H9 (cell line): ENCODE measurements around the gene ORM2. TPM values are rescaled to one million over a fixed set of nuclear protein-coding genes. Genes with fewer than 3 reads are reported as not detected.

Source experiments
- DNase-seq: peaks from one replicate; pipeline ENCODE4 v3.0.0-alpha.2; 2017
- H2AFZ ChIP-seq: one replicate; pipeline ENCODE4 v1.6.1; 2013; ENCODE audit warnings: mild to moderate bottlenecking, low read length, control low read depth, moderate library complexity
- H2AK5ac ChIP-seq: 2 replicates; pipeline ENCODE4 v1.6.1; 2013; ENCODE audit warnings: low read length, control low read depth, mixed read lengths; ENCODE audit not compliant: insufficient read length
- H2BK120ac ChIP-seq: one replicate; pipeline ENCODE4 v1.6.1; 2013; ENCODE audit warnings: low read depth, mild to moderate bottlenecking, low read length, control low read depth, inconsistent platforms; ENCODE audit not compliant: poor library complexity, severe bottlenecking
- H2BK12ac ChIP-seq: 2 replicates; pipeline ENCODE4 v1.6.1; 2013; ENCODE audit warnings: low read length, control low read depth, mixed read lengths, low read depth; ENCODE audit not compliant: insufficient read length
- H2BK15ac ChIP-seq: 2 replicates; pipeline ENCODE4 v1.6.1; 2013; ENCODE audit warnings: low read depth, low read length, control low read depth
- H2BK20ac ChIP-seq: one replicate; pipeline ENCODE4 v1.6.1; 2013; ENCODE audit warnings: low read depth, mild to moderate bottlenecking, low read length, control low read depth, inconsistent platforms; ENCODE audit not compliant: poor library complexity, severe bottlenecking
- H2BK5ac ChIP-seq: 2 replicates; pipeline ENCODE4 v1.6.1; 2013; ENCODE audit warnings: low read length, control low read depth, mixed read lengths; ENCODE audit not compliant: insufficient read length
- H3K14ac ChIP-seq: 2 replicates; pipeline ENCODE4 v1.6.1; 2013; ENCODE audit warnings: low read length, control low read depth; ENCODE audit not compliant: insufficient read depth
- H3K18ac ChIP-seq: 2 replicates; pipeline ENCODE4 v1.6.1; 2013; ENCODE audit warnings: low read depth, mild to moderate bottlenecking, mixed read lengths, low read length, control low read depth; ENCODE audit not compliant: insufficient read length
- H3K23ac ChIP-seq: 2 replicates; pipeline ENCODE4 v1.6.1; 2013; ENCODE audit warnings: low read length, control low read depth, mixed read lengths, low read depth; ENCODE audit not compliant: insufficient read length
- H3K23me2 ChIP-seq: 2 replicates; pipeline ENCODE4 v1.6.1; 2013; ENCODE audit warnings: low read depth, mild to moderate bottlenecking, mixed read lengths, low read length, control low read depth; ENCODE audit not compliant: insufficient read length, poor library complexity, severe bottlenecking
- H3K27ac ChIP-seq: 2 replicates; pipeline ENCODE4 v1.5.1; 2013; ENCODE audit warnings: low read length, control low read depth, mixed read lengths, low read depth; ENCODE audit not compliant: insufficient read length
- H3K27me3 ChIP-seq: 2 replicates; pipeline ENCODE4 v1.6.1; 2013; ENCODE audit warnings: low read length, control low read depth, inconsistent platforms; ENCODE audit not compliant: insufficient read depth
- H3K4ac ChIP-seq: 2 replicates; pipeline ENCODE4 v1.6.1; 2013; ENCODE audit warnings: low read depth, mild to moderate bottlenecking, control low read depth, inconsistent platforms, low read length, moderate library complexity
- H3K4me1 ChIP-seq: 2 replicates; pipeline ENCODE4 v1.6.1; 2013; ENCODE audit warnings: low read length, control low read depth, inconsistent platforms; ENCODE audit not compliant: insufficient read depth
- H3K4me2 ChIP-seq: 2 replicates; pipeline ENCODE4 v1.6.1; 2013; ENCODE audit warnings: low read length, control low read depth, mixed read lengths; ENCODE audit not compliant: insufficient read length, insufficient read depth
- H3K56ac ChIP-seq: 2 replicates; pipeline ENCODE4 v1.6.1; 2013; ENCODE audit warnings: low read depth, mild to moderate bottlenecking, mixed read lengths, low read length, control low read depth; ENCODE audit not compliant: insufficient read length
- H3K79me1 ChIP-seq: 2 replicates; pipeline ENCODE4 v1.6.1; 2013; ENCODE audit warnings: low read depth, mild to moderate bottlenecking, moderate library complexity, low read length, control low read depth, inconsistent platforms; ENCODE audit not compliant: insufficient read depth, poor library complexity, severe bottlenecking
- H3K79me2 ChIP-seq: 2 replicates; pipeline ENCODE4 v1.6.1; 2013; ENCODE audit warnings: low read length, control low read depth, inconsistent platforms; ENCODE audit not compliant: insufficient read depth
- H3K9ac ChIP-seq: 2 replicates; pipeline ENCODE4 v1.6.1; 2013; ENCODE audit warnings: low read length, control low read depth, mixed read lengths; ENCODE audit not compliant: insufficient read length; ENCODE audit errors: extremely low read depth
- H3K9me3 ChIP-seq: one replicate; pipeline ENCODE4 v1.6.1; 2013; ENCODE audit warnings: low read depth, low read length, inconsistent platforms; ENCODE audit not compliant: control insufficient read depth
- H3T11ph ChIP-seq: one replicate; pipeline ENCODE4 v1.6.1; 2013; ENCODE audit warnings: mild to moderate bottlenecking, low read length, control low read depth, inconsistent platforms
- H4K20me1 ChIP-seq: one replicate; pipeline ENCODE4 v1.6.1; 2013; ENCODE audit not compliant: control insufficient read depth, insufficient read length, insufficient read depth
- H4K5ac ChIP-seq: 2 replicates; pipeline ENCODE4 v1.6.1; 2013; ENCODE audit warnings: low read depth, mild to moderate bottlenecking, mixed read lengths, low read length, control low read depth; ENCODE audit not compliant: insufficient read length
- H4K8ac ChIP-seq: replicated peaks from 2 replicates; pipeline ENCODE4 v1.6.1; 2013; ENCODE audit warnings: low read length, control low read depth, mixed read lengths, low read depth; ENCODE audit not compliant: insufficient read length
- H4K91ac ChIP-seq: 2 replicates; pipeline ENCODE4 v1.6.1; 2013; ENCODE audit warnings: low read depth, mild to moderate bottlenecking, moderate library complexity, mixed read lengths, low read length, control low read depth; ENCODE audit not compliant: insufficient read length
- H3K27ac Mint-ChIP-seq, 3 experiments: 2 replicates in 2 of 3; 3 replicates in 1 of 3; pipeline ENCODE4 v1.8.0; 2020 to 2021; ENCODE audit warnings: mixed read lengths in 3 of 3, mild to moderate bottlenecking in 1 of 3, moderate library complexity in 1 of 3
- H3K27me3 Mint-ChIP-seq: 2 replicates; pipeline ENCODE4 v1.8.0; 2021; ENCODE audit warnings: low read depth, mild to moderate bottlenecking, moderate library complexity, mixed read lengths
- H3K36me3 Mint-ChIP-seq, 3 experiments: 2 replicates in 2 of 3; 3 replicates in 1 of 3; pipeline ENCODE4 v1.8.0; 2020 to 2021; ENCODE audit warnings: low read depth in 3 of 3, mixed read lengths in 3 of 3; ENCODE audit not compliant: insufficient read depth in 1 of 3
- H3K4me1 Mint-ChIP-seq, 2 experiments: 2 replicates each; pipeline ENCODE4 v1.8.0; 2020; ENCODE audit warnings: mixed read lengths in 2 of 2
- H3K4me3 Mint-ChIP-seq, 2 experiments: 2 replicates in 1 of 2; 3 replicates in 1 of 2; pipeline ENCODE4 v1.8.0; 2020 to 2021; ENCODE audit warnings: mild to moderate bottlenecking in 2 of 2, mixed read lengths in 2 of 2, moderate library complexity in 1 of 2
- H3K9me3 Mint-ChIP-seq, 2 experiments: 2 replicates in 1 of 2; 3 replicates in 1 of 2; pipeline ENCODE4 v1.8.0; 2020; ENCODE audit warnings: mild to moderate bottlenecking in 2 of 2, mixed read lengths in 2 of 2, moderate library complexity in 1 of 2
- CTCF ChIP-seq: fragments of 200-600 bp; sonication (generic); conservative IDR thresholded peaks from 3 replicates; pipeline ENCODE4 v1.8.0; 2021; ENCODE audit warnings: antibody characterized with exemption, mild to moderate bottlenecking
- WGBS: extraction: QIAGEN DNeasy Blood & Tissue Kit; methylation state at CpG from one replicate; pipeline ENCODE4 v1.1.7; 2013; ENCODE audit warnings: missing lambda C conversion rate, low lambda C conversion rate, mixed read lengths; ENCODE audit not compliant: insufficient read length; ENCODE audit errors: extremely low coverage; 5-methylcytosine and 5-hydroxymethylcytosine counted together
- total RNA-seq: library from RNA; stranded (reverse); gene quantifications from 2 replicates; pipeline ENCODE4 v1.2.1, GENCODE V29; 2021

The ORM2 gene
- total RNA-seq, 1 experiment from 2014 or later: 1.2 TPM

GRCh38 chr9:114376586-114377445 lies 47.1 kb downstream of the ORM2 start:
- Histone ChIP-seq H2BK12ac (no peak overlapping the region), H3K23ac (no peak overlapping the region), H3K79me1 (no peaks in the 10 kb centered on the region), H2BK120ac (no peak overlapping the region), H4K20me1 (no peaks in the 10 kb centered on the region), H3K79me2 (no peaks in the 10 kb centered on the region), H2AK5ac (no peak overlapping the region), H3T11ph (no peak overlapping the region), H2BK20ac (no peak overlapping the region), H3K4me2 (no peak overlapping the region), H3K14ac (no peak overlapping the region), H4K91ac (no peak overlapping the region), H2AFZ (no peak overlapping the region), H2BK15ac (no peak overlapping the region), H3K9ac (no peak overlapping the region), H3K4ac (no peak overlapping the region), H3K4me1 (no peaks in the 10 kb centered on the region; the same call in 1 of the 2 replicates), H3K18ac (no peak overlapping the region), H3K23me2 (no peaks in the 10 kb centered on the region), H4K8ac (no peak overlapping the region), H2BK5ac (no peak overlapping the region), H3K27me3 (no peaks in the 10 kb centered on the region), H3K9me3 (no peaks in the 10 kb centered on the region), H3K27ac (no peak overlapping the region), H4K5ac (no peak overlapping the region), H3K56ac (no peak overlapping the region)
- H3K27ac Mint-ChIP-seq: no peak overlapping the region; a peak in 1 of 7 replicates
- no peak for DNase-seq
- TF ChIP-seq CTCF: no peak
- H3K4me1 Mint-ChIP-seq: peaks cover 27 to 47% of the 10 kb centered on the region in 2 experiments
- H3K4me3 Mint-ChIP-seq: no peak overlapping the region
- no CpG with 5 or more reads among the region's 19 CpGs for WGBS
- H3K27me3 Mint-ChIP-seq: no peaks in the 10 kb centered on the region
- no peaks in the 10 kb centered on the region for H3K9me3 Mint-ChIP-seq
- peaks cover 25 to 31% (median 28%) of the 10 kb centered on the region in 3 experiments; a peak in 6 of 7 replicates for H3K36me3 Mint-ChIP-seq
